Measurements from ENCODE around the gene LIMCH1. TPM values are rescaled to one million over a fixed set of nuclear protein-coding genes. Genes with fewer than 3 reads are reported as not detected.
"Not testable (repeated sequence)": the region's sequence is repeated elsewhere in the genome, so short reads cannot be mapped to it uniquely, and the experiment has no call there.

Gene LIMCH1
- total RNA-seq, 1 experiment from 2014 or later: 25.9 TPM

DNA sequence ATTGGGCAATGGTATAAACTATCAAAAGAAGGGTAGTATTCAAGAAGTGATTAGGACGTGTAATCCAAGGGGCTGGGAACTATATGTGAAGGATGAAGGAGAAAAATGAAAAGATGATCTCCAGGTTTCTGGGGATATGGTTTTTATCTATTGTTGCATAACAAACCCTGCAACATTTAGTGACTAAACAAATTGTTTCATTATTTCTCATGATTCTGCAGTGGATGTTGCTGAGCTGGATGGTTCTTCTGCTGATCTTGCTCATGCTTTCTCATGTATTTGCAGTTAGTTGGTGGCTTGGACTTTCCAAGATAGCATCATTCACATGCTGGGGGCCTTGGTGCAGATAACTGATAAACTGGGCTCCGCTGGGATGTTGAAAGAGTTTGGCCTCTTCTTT is 181.5 kb downstream of the LIMCH1 start:
- peak; percentile 36 for DNase-seq (ENCODE audit: low read depth)

- no peak for DNase-seq (ENCODE audit: low read depth)
Observed at GRCh38 chr4:41722181-41722580, 184.2 kb downstream of the LIMCH1 start.

GRCh38 chr4:41723286-41723685 is 185.3 kb downstream of the LIMCH1 start:
- no peak for DNase-seq (ENCODE audit: low read depth)

GRCh38 chr4:41725254-41725653 is 187.3 kb downstream of the LIMCH1 start:
- DNase-seq (ENCODE audit: low read depth): no peak

DNA sequence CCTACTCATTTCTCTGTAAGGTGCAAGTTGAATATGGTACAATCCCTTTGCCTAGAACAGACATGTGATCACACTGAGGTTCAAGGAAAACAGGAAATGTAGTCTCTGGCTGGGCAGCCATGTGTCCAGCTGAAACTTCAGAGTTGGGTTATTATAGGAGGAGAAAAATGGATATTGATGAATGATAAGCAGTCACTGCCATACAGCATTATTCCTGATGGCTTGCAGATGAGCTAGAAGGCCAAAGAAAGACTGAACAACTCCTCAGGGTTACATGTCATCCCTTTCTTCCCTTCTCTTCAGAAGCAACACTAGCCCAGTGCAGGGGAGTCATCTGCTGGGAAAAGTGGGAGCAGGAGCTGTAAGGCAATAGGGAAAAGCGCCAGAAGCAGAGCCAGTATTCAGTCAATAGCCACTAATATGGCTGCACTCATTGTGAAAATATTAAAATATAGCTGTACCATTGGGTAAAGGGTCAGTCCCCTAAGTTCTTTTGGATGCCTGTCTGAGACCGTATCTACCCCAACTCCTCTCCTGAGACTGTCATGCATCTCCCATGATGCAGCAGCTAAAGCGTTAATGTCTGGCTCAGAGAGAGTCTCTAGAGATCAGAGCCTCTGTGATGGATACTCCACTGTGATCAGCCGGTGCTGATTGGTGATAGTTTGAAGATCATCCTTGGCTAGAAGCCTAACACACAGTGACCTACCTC is 190.1 kb downstream of the LIMCH1 start:
- no peak for DNase-seq (ENCODE audit: low read depth)

GRCh38 chr4:41728573-41728913 is 190.6 kb downstream of the LIMCH1 start:
- peak; percentile 40 for DNase-seq (ENCODE audit: low read depth)

GRCh38 chr4:41731569-41732126 is 193.7 kb downstream of the LIMCH1 start:
- DNase-seq (ENCODE audit: low read depth): no peak

DNA sequence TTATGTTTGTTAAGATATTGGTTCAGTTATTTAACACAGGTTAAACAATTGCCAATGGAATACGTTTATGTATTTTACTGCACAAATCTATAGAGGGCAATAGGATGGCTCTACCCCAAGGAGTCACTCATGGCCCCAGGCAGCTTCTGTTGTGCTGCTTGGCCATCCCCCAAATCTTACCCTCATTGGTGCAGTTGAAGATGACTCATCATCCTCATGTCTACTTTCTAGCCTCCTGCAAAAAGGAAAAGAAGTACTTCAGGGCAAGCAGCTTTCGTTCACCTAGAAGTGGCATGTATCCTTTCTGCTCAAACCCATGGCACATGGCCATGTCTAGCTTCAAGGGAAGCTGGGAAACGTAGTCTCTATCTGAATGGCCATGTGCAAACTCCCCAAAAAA is 196.4 kb downstream of the LIMCH1 start:
- DNase-seq (ENCODE audit: low read depth): peak; percentile 62

- DNase-seq (ENCODE audit: low read depth): not testable (repeated sequence)
Observed at GRCh38 chr4:41737491-41737890, 199.5 kb downstream of the LIMCH1 start.

- no peak for DNase-seq (ENCODE audit: low read depth)
Observed at GRCh38 chr4:41741354-41741753, 203.4 kb downstream of the LIMCH1 start.

GRCh38 chr4:41744572-41745291 is 206.8 kb downstream of the LIMCH1 start:
- DNase-seq (ENCODE audit: low read depth): no peak

- no peak for DNase-seq (ENCODE audit: low read depth)
Observed at GRCh38 chr4:41745292-41746024, 207.5 kb downstream of the LIMCH1 start.

- no peak for DNase-seq (ENCODE audit: low read depth)
Observed at GRCh38 chr4:41746025-41746439, 208.1 kb downstream of the LIMCH1 start.

GRCh38 chr4:41746440-41747229 is 208.7 kb downstream of the LIMCH1 start:
- DNase-seq (ENCODE audit: low read depth): no peak

- no peak for DNase-seq (ENCODE audit: low read depth)
Observed at GRCh38 chr4:41747230-41748055, 209.5 kb downstream of the LIMCH1 start.

GRCh38 chr4:41748074-41748570 is 210.2 kb downstream of the LIMCH1 start:
- no peak for DNase-seq (ENCODE audit: low read depth)

DNA sequence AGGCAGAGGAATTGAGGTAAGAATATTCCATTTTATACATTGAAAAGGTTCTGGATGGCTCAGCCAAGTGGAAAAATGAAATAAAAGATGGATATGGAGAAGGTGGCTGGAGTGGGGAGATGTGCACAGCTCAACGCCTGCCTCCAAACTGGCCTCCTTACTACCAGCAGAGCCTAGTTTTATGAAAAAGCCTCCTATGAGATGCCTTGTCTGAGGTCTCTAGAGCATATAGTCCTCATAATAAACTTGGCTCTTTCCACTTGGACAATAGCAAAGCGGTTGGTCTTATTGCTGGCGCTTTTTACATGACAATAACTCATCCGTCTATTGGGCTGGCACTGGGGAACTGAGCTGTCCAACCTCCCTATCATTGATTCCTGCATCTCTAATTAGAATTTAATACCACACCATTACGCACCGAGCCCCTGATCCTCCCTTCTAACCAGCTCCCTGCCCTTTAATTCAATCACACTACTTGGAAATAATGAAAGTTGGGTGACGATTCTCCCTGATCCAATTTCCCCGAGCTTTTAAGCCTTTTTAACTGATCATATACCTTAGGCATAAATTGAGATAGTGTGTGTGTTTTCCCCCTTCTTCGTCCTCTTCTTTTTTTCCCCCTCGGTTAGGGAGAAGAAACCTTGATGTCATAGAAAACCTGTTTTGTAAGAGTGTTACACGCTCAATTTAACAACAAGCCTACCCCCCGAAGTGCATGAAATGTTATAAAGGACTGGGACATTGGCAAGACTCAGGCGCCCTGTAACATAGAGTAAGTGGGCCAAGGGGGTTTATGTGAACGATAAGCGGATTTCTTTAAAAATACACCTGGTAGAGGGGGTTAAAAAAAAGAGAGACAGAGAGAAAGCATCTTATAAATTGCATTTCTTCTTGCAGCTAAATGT is 210.9 kb downstream of the LIMCH1 start, which contains the start of gene PHOX2B:
TSS of gene PHOX2B (minus strand) at position 155 of the 905 bp plus-strand sequence. CDS start at position 40, 115 bp downstream.
- DNase-seq (ENCODE audit: low read depth): no peak

DNA sequence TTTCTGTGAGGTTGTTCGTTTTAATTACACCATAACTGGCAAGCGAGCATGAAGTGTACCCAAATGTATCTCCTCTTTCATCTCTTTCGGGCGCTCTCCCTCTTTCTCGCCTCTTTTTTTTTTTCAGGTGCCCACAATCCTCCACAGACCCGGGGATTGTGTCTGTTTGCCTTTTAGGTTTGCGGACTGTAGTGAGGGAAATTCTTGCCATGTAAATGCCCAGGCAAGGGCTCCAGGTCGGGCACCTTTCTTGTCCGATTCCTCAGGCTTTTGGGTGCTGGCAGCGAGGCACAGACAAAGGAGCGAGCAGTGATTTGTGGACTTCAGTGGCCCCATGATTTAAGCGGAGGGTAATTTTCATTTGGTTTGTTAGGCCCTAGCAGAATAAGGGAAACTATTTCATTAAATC is 211.7 kb downstream of the LIMCH1 start:
- DNase-seq (ENCODE audit: low read depth): no peak
